NCI-H526 (cell line): Measurements from ENCODE around the gene SLC24A1.
"Not testable (repeated sequence)": the region's sequence is repeated elsewhere in the genome, so short reads cannot be mapped to it uniquely, and the experiment has no call there.

Experiments
- DNase-seq, 2 experiments: peaks; one replicate each; lab custom pipeline; 2025; lab: John Stamatoyannopoulos, UW

Gene SLC24A1

GRCh38 chr15:65621638-65622037, at the start of gene SLC24A1:
Gene SLC24A1, plus strand, starts transcription at chr15:65621938. Its CDS starts 2,143 bp downstream, at chr15:65624081.
- no peak for DNase-seq

- no peak for DNase-seq
These were observed 49.8 kb upstream of the SLC24A1 start for GRCh38 chr15:65571971-65572370.

DNA sequence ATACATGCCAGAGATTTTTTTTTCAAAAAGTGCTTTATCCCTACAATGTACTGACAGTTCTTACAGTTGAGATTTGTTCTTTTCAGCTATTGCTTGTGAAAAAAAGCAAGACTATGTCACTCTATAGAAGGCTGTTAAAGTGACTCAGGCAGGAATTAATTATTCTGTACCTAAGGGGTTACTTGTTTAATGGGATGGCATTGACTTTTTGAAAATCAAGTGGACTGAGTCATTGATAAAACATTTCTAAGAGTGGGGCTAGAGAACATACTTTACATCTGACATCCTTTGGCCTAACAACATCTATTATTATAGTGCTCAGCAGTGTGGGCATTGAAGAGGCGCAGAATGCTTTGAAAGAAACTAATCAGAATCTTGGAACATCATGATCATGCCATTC, 45.1 kb upstream of the SLC24A1 start:
- DNase-seq: no peak

DNA sequence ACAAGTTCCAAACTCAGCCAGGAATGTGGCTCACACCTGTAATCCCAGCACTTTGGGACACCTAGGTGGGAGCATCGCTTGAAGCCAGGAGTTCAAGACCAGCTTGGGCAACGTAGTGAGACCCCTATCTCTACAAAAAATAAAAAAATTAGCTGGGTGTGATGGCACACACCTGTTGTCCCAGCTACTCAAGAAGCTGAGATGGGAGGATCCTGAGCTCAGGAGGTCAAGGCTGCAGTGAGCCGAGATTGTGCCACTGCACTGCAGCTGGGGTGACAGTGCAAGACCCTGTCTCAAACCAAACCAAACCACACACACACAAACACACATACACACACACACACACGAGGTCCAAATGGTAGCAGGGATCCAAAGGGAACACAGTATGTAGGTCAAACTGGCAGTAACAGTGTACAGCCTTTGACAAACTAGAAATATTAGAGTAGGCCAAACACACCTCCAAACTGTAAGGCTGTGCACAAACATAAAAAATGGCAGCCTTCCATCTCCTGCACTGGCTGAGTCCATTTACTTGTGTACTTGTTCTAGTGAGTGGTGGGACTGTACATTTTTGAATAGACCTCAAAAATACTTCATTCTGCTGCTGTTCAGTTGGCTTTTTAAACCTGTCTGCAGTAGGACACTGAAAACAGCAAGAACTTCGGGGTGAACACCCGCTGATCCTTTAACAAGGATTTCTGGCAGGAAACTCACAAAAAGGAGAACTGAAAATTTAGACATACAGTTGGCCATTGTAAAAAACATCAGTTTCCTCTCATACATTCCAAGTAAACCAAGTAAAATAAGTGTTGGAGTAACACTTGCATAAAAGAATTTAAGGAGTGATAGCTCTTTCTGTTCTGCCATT, 44.4 kb upstream of the SLC24A1 start:
- DNase-seq: no peak

- no peak for DNase-seq
These were observed 42.6 kb upstream of the SLC24A1 start for GRCh38 chr15:65578904-65579728.

- no peak for DNase-seq
These were observed 42.0 kb upstream of the SLC24A1 start for GRCh38 chr15:65579762-65580161.

DNA sequence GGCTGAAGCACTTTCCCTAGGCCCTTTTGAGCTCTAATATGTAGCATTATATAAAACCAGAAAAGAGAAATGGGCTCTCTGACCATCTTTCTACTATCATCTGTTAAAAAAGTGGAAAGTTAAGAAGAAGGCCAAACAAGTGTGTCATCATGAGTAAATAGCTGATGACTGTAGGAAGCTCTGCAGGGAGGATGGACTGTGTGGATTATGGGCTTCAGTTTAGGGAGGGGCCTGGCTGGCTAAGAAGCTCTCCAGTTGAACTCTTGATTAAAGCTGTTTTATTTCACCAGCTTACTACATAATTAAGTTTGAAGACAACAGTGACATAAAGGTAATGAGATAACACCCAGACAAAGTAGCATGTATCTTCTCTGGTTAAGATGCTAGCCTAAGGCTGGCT, 41.5 kb upstream of the SLC24A1 start:
- DNase-seq: no peak

DNA sequence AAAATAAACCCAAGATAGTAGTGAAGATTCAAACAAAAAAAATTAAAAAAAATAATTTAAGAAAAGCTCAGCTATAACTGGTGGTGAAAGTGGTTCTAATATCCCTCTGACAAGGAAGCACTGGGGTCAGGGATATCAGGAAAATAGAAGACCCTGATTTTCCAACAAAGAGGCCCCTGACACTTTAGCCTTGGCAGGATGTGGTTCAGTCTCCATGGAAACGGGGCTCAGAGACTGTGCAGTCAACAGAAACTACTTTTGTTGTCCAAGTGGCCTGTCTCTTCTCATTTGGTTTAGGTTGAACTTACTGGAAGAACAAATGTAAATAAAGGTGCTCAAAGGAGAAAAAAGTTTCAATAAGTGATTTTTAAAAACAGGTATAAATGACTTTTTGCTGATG, 38.0 kb upstream of the SLC24A1 start:
- DNase-seq: no peak

DNA sequence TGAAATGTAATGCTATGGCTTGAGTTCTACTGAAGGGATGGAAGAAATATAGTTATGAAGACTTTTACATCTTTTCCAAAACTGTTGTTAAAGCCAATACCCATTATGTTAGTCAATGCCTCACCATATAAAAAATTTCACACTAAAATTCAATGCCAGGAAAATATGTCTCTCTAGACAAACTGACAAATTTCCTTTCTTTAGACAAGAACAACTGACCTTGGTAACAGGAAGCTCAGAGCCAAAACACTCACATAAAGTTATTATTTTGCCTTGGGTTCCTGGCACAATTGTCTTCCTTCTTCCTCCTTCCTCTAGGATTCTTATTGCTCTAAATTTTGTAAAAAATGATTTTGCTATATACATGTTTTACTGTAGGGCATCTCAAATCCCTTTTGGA, 37.5 kb upstream of the SLC24A1 start:
- DNase-seq: no peak

- no peak for DNase-seq
These were observed 34.6 kb upstream of the SLC24A1 start for GRCh38 chr15:65587094-65587493.

DNA sequence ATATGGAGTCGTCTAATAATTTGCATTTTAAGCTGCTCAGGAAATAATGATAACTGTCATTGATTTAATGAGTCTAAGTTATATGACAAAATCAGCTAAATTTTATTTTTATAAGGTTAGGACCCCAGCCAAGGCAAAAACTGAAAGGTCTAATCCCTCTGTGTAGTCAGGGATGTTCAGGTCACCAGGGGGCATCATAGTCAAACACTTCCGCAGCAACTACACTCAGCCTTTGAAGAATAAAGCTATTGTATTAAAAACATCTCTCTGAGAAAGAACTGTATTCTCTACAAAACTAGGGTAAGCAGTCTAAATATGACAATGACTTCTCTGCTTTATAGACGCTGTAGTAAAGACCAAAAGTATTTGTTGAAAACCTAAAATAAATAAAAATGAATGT, 25.8 kb upstream of the SLC24A1 start:
- DNase-seq: peak in 1 of 2 experiments; percentile 56

- no peak for DNase-seq
These were observed 23.3 kb upstream of the SLC24A1 start for GRCh38 chr15:65598468-65598867.

DNA sequence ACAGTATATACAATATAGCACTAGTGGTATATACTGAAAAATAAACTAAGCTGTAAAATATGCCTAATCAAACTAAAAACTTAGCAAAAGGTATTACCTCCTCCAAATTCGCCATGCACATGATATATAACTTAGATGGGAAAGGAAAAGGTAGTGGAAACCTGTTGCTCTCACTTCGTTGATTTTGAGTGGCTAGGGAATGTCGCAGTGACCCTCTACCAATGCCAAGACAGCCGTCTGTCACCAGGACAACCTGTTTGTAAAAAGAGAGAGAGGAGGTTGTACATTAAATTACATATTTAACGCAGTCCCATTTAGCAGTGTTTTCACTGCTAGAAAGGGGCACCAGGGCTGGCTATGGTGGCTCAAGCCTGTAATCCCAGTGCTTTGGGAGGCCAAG, 22.1 kb upstream of the SLC24A1 start:
- no peak for DNase-seq

DNA sequence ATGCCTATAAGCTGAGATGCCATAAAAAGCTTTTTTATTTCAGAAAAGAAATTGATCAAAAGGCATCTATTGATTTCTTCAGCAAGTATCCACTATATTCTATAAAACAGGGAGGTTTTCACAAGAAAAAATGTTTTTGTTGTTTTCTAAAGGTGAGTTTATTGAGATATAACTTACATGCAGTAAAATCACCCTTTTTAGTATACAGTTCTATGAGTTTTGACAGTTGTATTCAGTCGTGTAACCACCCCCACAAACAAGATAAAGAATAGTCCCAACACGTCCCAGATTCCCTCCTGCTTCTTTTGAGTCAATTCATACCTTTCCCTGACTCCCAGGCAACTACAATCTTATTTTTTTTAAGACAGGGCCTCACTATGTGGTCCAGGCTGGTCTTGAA, 18.6 kb upstream of the SLC24A1 start:
- DNase-seq: no peak

GRCh38 chr15:65603559-65603958, 18.2 kb upstream of the SLC24A1 start:
- no peak for DNase-seq

DNA sequence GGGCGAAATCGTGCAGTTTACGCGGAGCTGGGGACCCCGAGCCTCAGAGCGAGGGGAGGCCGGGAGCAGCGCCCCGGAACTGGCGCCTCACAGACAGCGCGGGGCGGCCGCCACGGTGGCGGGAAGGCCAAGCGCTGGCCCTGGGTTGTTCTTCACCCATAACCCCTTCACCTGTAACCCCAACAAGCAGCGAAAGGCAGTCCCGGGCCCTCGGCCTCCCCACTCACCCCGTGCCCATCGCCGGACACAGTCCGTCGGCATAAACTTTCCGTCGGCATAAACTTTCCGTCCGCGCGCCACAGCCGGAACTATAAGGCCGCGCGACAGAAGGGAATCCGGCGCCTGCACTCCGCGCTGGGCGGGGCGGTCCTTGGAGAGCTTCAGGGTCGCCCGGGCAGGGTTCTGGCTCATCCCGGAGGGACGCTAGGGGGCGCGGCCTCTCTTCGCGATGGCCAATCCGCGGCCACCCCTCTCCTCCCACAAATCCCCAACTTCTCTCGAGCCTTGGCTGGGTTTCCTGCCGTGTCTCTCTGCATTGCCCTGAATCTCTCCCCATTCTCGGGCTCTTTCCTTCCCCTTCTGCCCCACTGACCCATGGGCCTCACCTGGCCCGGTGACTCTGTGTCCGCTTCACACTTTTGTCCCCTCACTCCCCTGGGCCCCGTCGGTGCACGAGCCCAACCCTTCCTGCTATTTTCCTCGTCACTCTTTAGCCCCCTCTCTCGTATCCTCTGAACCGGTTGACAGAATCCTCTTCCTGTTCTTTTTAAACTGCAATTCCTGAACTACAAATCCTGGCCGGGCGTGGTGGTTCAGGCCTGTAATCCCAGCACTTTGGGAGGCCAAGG, 10.6 kb upstream of the SLC24A1 start, which contains the start of gene INTS14:
TSS of gene INTS14 (minus strand) at position 261 of the 848 bp plus-strand sequence. CDS start 3,751 bp downstream, outside the sequence.
- DNase-seq: peak; percentile 89 to 99

GRCh38 chr15:65611888-65612615, 9.7 kb upstream of the SLC24A1 start:
- DNase-seq: no peak

- DNase-seq: no peak
These were observed 9.2 kb upstream of the SLC24A1 start for GRCh38 chr15:65612616-65612946.

DNA sequence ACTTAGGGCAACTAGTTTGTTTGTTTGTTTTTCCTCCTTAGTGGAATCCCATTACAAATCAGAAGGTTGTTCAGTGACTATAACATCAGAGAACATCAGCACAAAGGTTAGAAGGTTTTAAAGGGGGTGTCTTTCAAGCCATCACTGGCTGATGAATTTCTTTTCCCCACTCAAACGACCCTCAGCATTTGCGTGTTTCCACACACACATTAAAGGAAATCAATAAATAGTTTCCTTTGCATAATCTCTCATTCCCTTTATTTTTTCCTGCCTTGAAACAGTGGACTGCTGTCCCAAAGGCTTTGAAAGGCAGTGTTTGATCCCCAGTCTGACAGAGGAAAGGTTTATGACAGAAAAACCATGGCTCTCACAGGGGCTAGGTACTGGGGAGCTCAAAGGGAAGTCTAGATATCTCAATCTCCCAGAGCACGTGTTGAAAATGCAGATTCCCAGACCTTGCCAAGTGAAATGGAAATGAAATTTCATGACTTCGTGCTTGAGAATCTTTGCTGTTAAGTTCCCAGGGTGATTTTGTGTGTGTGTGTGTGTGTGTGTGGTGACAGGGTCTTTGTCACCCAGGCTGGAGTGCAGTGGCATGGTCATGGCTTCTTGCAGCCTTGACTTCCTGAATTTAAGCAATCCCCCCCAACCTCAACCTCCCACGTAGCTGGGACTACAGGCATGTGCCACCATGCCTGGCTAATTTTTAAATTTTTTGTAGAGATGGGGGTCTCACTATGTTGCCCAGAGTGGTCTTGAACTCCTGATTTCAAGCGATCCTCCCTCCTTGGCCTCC, 8.6 kb upstream of the SLC24A1 start:
- DNase-seq: no peak

DNA sequence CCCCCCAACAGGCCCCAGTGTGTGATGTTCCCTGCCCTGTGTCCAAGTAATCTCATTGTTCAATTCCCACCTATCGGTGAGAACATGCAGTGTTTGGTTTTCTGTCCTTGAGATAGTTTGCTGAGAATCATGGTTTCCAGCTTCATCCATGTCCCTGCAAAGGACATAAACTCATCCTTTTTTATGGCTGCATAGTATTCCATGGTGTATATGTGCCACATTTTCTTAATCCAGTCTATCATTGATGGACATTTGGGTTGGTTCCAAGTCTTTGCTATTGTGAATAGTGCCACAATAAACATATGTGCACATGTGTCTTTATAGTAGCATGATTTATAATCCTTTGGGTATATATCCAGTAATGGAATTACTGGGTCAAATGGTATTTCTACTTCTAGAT, 5.9 kb upstream of the SLC24A1 start:
- not testable (repeated sequence) for DNase-seq
